Mesothelial cell of epicardium (in vitro differentiated cells): ENCODE results near the gene NAPG. TPM values are rescaled to one million over a fixed set of nuclear protein-coding genes. Genes with fewer than 3 reads are reported as not detected.

Source experiments
- DNase-seq, 2 experiments: peaks; one replicate each; pipeline ENCODE4 v3.0.0; 2021; ENCODE audit warnings: low spot score in 2 of 2; ENCODE audit not compliant: unreplicated experiment in 2 of 2
- H3K27ac Mint-ChIP-seq: 2 replicates; pipeline ENCODE4 v1.8.0; 2021; ENCODE audit warnings: mixed read lengths
- H3K27me3 Mint-ChIP-seq: 2 replicates; pipeline ENCODE4 v1.8.0; 2021; ENCODE audit warnings: low read depth, mixed read lengths
- H3K36me3 Mint-ChIP-seq: 2 replicates; pipeline ENCODE4 v1.8.0; 2021; ENCODE audit warnings: mixed read lengths
- H3K4me1 Mint-ChIP-seq: 2 replicates; pipeline ENCODE4 v1.8.0; 2021; ENCODE audit warnings: mixed read lengths
- H3K4me3 Mint-ChIP-seq: 2 replicates; pipeline ENCODE4 v1.8.0; 2021; ENCODE audit warnings: mild to moderate bottlenecking, moderate library complexity, mixed read lengths
- H3K9me3 Mint-ChIP-seq: 2 replicates; pipeline ENCODE4 v1.8.0; 2021; ENCODE audit warnings: mixed read lengths
- CTCF ChIP-seq: fragments of 200-600 bp; sonication (generic); IDR thresholded peaks from one replicate; pipeline ENCODE4 v1.5.0; 2021; ENCODE audit warnings: antibody characterized with exemption; ENCODE audit not compliant: unreplicated experiment
- total RNA-seq: library from RNA; stranded (reverse); gene quantifications from 3 replicates; pipeline ENCODE4 v1.2.1, GENCODE V29; 2021

The NAPG gene
- total RNA-seq, 1 donor from 2014 or later, result 27.2 TPM

DNA sequence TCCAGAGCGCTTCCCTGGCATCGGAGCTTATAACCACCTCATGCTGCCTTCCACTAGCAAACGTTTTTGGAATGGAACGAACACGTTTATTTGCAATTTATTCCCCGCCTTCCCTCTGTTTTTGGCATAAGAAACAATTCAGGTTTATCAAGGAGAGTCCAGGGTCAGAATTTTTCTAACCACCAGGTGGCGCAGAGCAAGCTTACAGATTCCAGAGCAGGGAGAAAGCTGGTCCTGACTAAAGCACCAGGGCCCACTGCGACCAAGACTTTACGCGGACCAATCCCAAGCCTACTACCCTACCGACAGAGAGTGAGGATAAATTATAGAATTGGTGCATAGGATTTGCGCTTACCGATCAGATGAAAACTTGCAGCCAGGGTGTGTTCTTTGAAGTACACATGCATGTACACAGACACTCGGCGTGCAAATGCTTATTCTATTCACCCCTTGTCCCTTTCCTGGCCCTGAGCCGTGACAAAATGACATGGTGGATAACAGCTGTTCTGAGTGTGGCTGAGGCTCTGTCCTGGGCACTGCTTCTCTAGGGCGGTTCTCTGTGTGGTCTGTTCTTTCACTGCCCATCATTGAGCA is 34.7 kb downstream of the NAPG start:
- peak; percentile 51 to 84 for DNase-seq
- H3K27ac Mint-ChIP-seq, result no peak overlapping the region
- peaks cover 24% of the 10 kb centered on the region for H3K36me3 Mint-ChIP-seq
- no peaks in the 10 kb centered on the region for H3K27me3 Mint-ChIP-seq
- peak; percentile 89 for TF ChIP-seq CTCF
- peaks cover 17% of the 10 kb centered on the region for H3K4me1 Mint-ChIP-seq
- H3K4me3 Mint-ChIP-seq, result peak overlapping the region; percentile 15
- peaks cover 4% of the 10 kb centered on the region for H3K9me3 Mint-ChIP-seq

DNA sequence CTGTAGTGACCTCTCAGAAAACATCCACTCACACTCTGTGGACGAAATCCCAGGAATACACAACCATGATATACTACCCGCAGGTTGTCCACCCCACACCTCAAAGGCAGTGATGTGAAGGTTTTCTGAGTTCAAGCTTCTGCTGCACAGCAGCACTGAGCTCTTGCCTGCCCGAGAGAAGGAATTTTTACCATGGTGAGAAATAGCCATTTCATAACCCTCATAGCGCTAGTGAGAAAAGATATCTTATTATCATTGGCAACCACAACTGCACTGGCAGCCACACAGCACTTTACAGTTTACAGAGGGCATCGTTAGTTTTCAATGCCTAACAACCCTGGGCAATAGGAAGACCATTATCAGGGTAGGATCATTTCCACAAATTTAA is 36.9 kb downstream of the NAPG start:
- no peak for TF ChIP-seq CTCF
- H3K4me3 Mint-ChIP-seq, result no peak overlapping the region
- H3K9me3 Mint-ChIP-seq, result no peaks in the 10 kb centered on the region
- DNase-seq, result no peak
- no peaks in the 10 kb centered on the region for H3K27me3 Mint-ChIP-seq
- H3K27ac Mint-ChIP-seq, result no peak overlapping the region
- peaks cover 5% of the 10 kb centered on the region for H3K36me3 Mint-ChIP-seq
- peaks cover 17% of the 10 kb centered on the region for H3K4me1 Mint-ChIP-seq

DNA sequence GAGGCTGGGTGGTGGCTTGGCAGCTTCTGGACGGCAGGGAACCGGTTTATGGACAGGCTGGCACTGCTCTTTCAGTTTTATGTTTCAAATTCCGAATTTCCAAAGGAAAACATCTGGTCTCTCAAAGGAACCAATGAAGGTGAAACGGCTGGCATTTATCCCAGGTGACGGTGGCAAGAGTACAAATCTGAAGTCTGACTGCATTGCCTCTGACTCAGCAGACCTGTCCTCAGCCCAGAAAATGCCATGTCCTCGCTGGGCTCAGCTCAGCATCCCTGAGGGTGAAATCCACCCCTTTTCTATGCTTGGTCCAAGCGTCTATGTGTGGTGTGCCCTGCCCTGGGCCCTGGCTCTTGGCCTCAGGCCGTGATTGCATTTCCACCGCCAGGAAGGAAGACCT is 38.1 kb downstream of the NAPG start:
- Mint-ChIP-seq H3K4me1 (peaks cover 17% of the 10 kb centered on the region), H3K4me3 (no peak overlapping the region), H3K27me3 (no peaks in the 10 kb centered on the region), H3K9me3 (no peaks in the 10 kb centered on the region), H3K36me3 (no peaks in the 10 kb centered on the region), H3K27ac (no peak overlapping the region)
- no peak for DNase-seq
- no peak for TF ChIP-seq CTCF

GRCh38 chr18:10564975-10565773 is 39.3 kb downstream of the NAPG start:
- Mint-ChIP-seq H3K4me3 (no peak overlapping the region), H3K9me3 (no peaks in the 10 kb centered on the region), H3K27ac (no peak overlapping the region), H3K4me1 (peaks cover 14% of the 10 kb centered on the region), H3K27me3 (no peaks in the 10 kb centered on the region), H3K36me3 (no peaks in the 10 kb centered on the region)
- no peak for TF ChIP-seq CTCF
- no peak for DNase-seq

GRCh38 chr18:10565835-10566234 is 40.0 kb downstream of the NAPG start:
- DNase-seq, result no peak

More at GRCh38 chr18:10565835-10566234, 40.0 kb downstream of the NAPG start:
- no peaks in the 10 kb centered on the region for H3K36me3 Mint-ChIP-seq
- H3K9me3 Mint-ChIP-seq, result no peaks in the 10 kb centered on the region
- no peak overlapping the region for H3K4me3 Mint-ChIP-seq
- no peaks in the 10 kb centered on the region for H3K27me3 Mint-ChIP-seq
- peaks cover 11% of the 10 kb centered on the region for H3K4me1 Mint-ChIP-seq
- no peak overlapping the region for H3K27ac Mint-ChIP-seq
- TF ChIP-seq CTCF, result no peak
